HEK293 (cell line): ENCODE data around the gene BEND6.
A peak's percentile ranks its signal among the peaks of the same experiment; 100 is the strongest.

Source experiments
- CTCF ChIA-PET: fragments of 350-600 bp; formaldehyde crosslinking; extraction: SDS; loops from one replicate; lab custom pipeline; 2021; ENCODE audit warnings: antibody characterized with exemption; lab: Yijun Ruan, JAX
- POLR2A ChIA-PET: fragments of 300-600 bp; formaldehyde crosslinking; extraction: SDS; loops from one replicate; lab custom pipeline; 2020; ENCODE audit warnings: antibody characterized with exemption, inconsistent platforms; lab: Yijun Ruan, JAX
- H3K27ac ChIP-seq: fragments of 200-500 bp; sonication (Bioruptor generic); 2 replicates; pipeline ENCODE4 v1.5.1; 2014; ENCODE audit warnings: low read depth, low read length, control low read depth, inconsistent platforms; ENCODE audit errors: extremely low read depth
- H3K36me3 ChIP-seq, 2 experiments: fragments of 200-500 bp in 1 of 2; sonication (Bioruptor generic) in 1 of 2; 1 replicate in 1 of 2; 2 replicates in 1 of 2; pipeline ENCODE4 v1.5.1; 2014 to 2017; ENCODE audit warnings: inconsistent platforms in 2 of 2, low read length in 2 of 2; ENCODE audit not compliant: control insufficient read depth in 2 of 2, insufficient read depth in 1 of 2
- H3K4me1 ChIP-seq: fragments of 200-500 bp; sonication (Bioruptor generic); 2 replicates; pipeline ENCODE4 v1.5.1; 2014; ENCODE audit warnings: mild to moderate bottlenecking, low read length, inconsistent platforms; ENCODE audit not compliant: control insufficient read depth, insufficient read depth
- H3K4me3 ChIP-seq: 2 replicates; pipeline ENCODE4 v1.5.1; 2011; ENCODE audit warnings: low read depth, mild to moderate bottlenecking, control low read depth, low read length, moderate library complexity
- H3K9me3 ChIP-seq: fragments of 200-500 bp; sonication (Bioruptor generic); 2 replicates; pipeline ENCODE4 v1.5.1; 2014; ENCODE audit warnings: low read depth, low read length, inconsistent platforms; ENCODE audit not compliant: control insufficient read depth, insufficient read depth
- FEZF1 ChIP-seq: fragments of 450-650 bp; formaldehyde crosslinking; IDR thresholded peaks from 2 replicates; pipeline ENCODE4 v1.5.1; 2016; ENCODE audit warnings: missing biosample characterization, missing genetic modification characterization
- GFI1B ChIP-seq: fragments of 450-650 bp; formaldehyde crosslinking; IDR thresholded peaks from 2 replicates; pipeline ENCODE4 v1.5.1; 2016; ENCODE audit warnings: missing biosample characterization, missing genetic modification characterization
- PRDM1 ChIP-seq: fragments of 450-650 bp; formaldehyde crosslinking; IDR thresholded peaks from 2 replicates; pipeline ENCODE4; 2016; ENCODE audit warnings: missing biosample characterization, missing genetic modification characterization
- PRDM6 ChIP-seq: fragments of 450-650 bp; formaldehyde crosslinking; IDR thresholded peaks from 2 replicates; pipeline ENCODE4 v1.5.1; 2017; ENCODE audit warnings: missing biosample characterization, missing genetic modification characterization
- SP7 ChIP-seq: fragments of 450-650 bp; formaldehyde crosslinking; IDR thresholded peaks from 2 replicates; pipeline ENCODE4 v1.5.1; 2016; ENCODE audit warnings: missing biosample characterization, missing genetic modification characterization
- TSHZ1 ChIP-seq: fragments of 450-650 bp; formaldehyde crosslinking; IDR thresholded peaks from 2 replicates; pipeline ENCODE4 v1.5.1; 2016; ENCODE audit warnings: missing biosample characterization, missing genetic modification characterization, borderline replicate concordance
- ZBTB44 ChIP-seq: fragments of 450-650 bp; IDR thresholded peaks from 2 replicates; pipeline ENCODE4 v1.5.1; 2018; ENCODE audit warnings: missing biosample characterization, mild to moderate bottlenecking, missing genetic modification characterization
- ZFP69B ChIP-seq: fragments of 450-650 bp; formaldehyde crosslinking; IDR thresholded peaks from 2 replicates; pipeline ENCODE4 v1.5.1; 2016; ENCODE audit warnings: missing biosample characterization, missing genetic modification characterization
- ZNF10 ChIP-seq: fragments of 450-650 bp; formaldehyde crosslinking; IDR thresholded peaks from 2 replicates; pipeline ENCODE4 v1.5.1; 2017; ENCODE audit warnings: missing biosample characterization, missing genetic modification characterization
- ZNF157 ChIP-seq: fragments of 450-650 bp; formaldehyde crosslinking; IDR thresholded peaks from 2 replicates; pipeline ENCODE4 v1.5.1; 2016; ENCODE audit warnings: missing biosample characterization, missing genetic modification characterization
- ZNF19 ChIP-seq: fragments of 450-650 bp; formaldehyde crosslinking; IDR thresholded peaks from 2 replicates; pipeline ENCODE4; 2016; ENCODE audit warnings: missing biosample characterization, missing genetic modification characterization, low read depth
- ZNF214 ChIP-seq: fragments of 450-650 bp; formaldehyde crosslinking; IDR thresholded peaks from 2 replicates; pipeline ENCODE4 v1.5.1; 2017; ENCODE audit warnings: missing biosample characterization, mild to moderate bottlenecking, missing genetic modification characterization, borderline replicate concordance
- ZNF350 ChIP-seq: fragments of 450-650 bp; formaldehyde crosslinking; IDR thresholded peaks from 2 replicates; pipeline ENCODE4 v1.5.0; 2017; ENCODE audit warnings: missing biosample characterization, mild to moderate bottlenecking, missing genetic modification characterization
- ZNF366 ChIP-seq: fragments of 450-650 bp; formaldehyde crosslinking; conservative IDR thresholded peaks from 2 replicates; pipeline ENCODE4 v1.5.1; 2016; ENCODE audit warnings: missing biosample characterization, missing genetic modification characterization
- ZNF510 ChIP-seq: fragments of 450-650 bp; formaldehyde crosslinking; IDR thresholded peaks from 2 replicates; pipeline ENCODE4 v1.5.1; 2018; ENCODE audit warnings: mild to moderate bottlenecking, missing genetic modification characterization, missing biosample characterization; ENCODE audit not compliant: insufficient replicate concordance
- ZNF521 ChIP-seq: fragments of 450-650 bp; formaldehyde crosslinking; IDR thresholded peaks from 2 replicates; pipeline ENCODE4 v1.5.1; 2017; ENCODE audit warnings: missing biosample characterization, mild to moderate bottlenecking, missing genetic modification characterization
- ZNF548 ChIP-seq: fragments of 450-650 bp; formaldehyde crosslinking; IDR thresholded peaks from 2 replicates; pipeline ENCODE4 v1.5.1; 2016; ENCODE audit warnings: missing biosample characterization, missing genetic modification characterization
- ZNF560 ChIP-seq: fragments of 450-650 bp; formaldehyde crosslinking; IDR thresholded peaks from 2 replicates; pipeline ENCODE4 v1.5.1; 2017; ENCODE audit warnings: missing biosample characterization, missing genetic modification characterization, borderline replicate concordance
- ZNF600 ChIP-seq: fragments of 450-650 bp; formaldehyde crosslinking; IDR thresholded peaks from 2 replicates; pipeline ENCODE4 v1.5.1; 2016; ENCODE audit warnings: missing biosample characterization, missing genetic modification characterization
- ZNF664 ChIP-seq: fragments of 450-650 bp; formaldehyde crosslinking; IDR thresholded peaks from 2 replicates; pipeline ENCODE4 v1.5.1; 2016; ENCODE audit warnings: missing biosample characterization, missing genetic modification characterization
- ZNF843 ChIP-seq: fragments of 450-650 bp; formaldehyde crosslinking; IDR thresholded peaks from 2 replicates; pipeline ENCODE4 v1.5.1; 2016; ENCODE audit warnings: missing biosample characterization, missing genetic modification characterization
- ZSCAN5A ChIP-seq: fragments of 450-650 bp; formaldehyde crosslinking; IDR thresholded peaks from 2 replicates; pipeline ENCODE4 v1.5.1; 2016; ENCODE audit warnings: missing biosample characterization, missing genetic modification characterization
- ZXDB ChIP-seq: fragments of 450-650 bp; formaldehyde crosslinking; IDR thresholded peaks from 2 replicates; pipeline ENCODE4 v1.5.1; 2016; ENCODE audit warnings: missing biosample characterization, missing genetic modification characterization

Gene BEND6

GRCh38 chr6:56911847-56912246 lies 43.1 kb upstream of the BEND6 start (continued):
- TF ChIP-seq ZNF350 (tag by site-specific recombination), result no peak
- TF ChIP-seq ZNF510 (tag by site-specific recombination), result peak; percentile 90
- TF ChIP-seq PRDM1, result no peak

GRCh38 chr6:56913285-56914074 lies 41.4 kb upstream of the BEND6 start:
- Histone ChIP-seq H3K9me3 (no peaks in the 10 kb centered on the region), H3K4me1 (peaks cover 7% of the 10 kb centered on the region; the same call in 1 of the 2 replicates), H3K4me3 (no peak overlapping the region), H3K36me3 (no peaks in the 10 kb centered on the region), H3K27ac (no peak overlapping the region)
- ChIA-PET POLR2A (interaction anchor here (1.5 kb wide), 1 partner anchor 176 kb away, joined by 3 read pairs; the partner anchor contains the start of gene ZNF451), CTCF (interaction anchor here (0.6 to 2.8 kb wide), 11 partner anchors 9 to 403 kb away, joined by 3 to 25 read pairs (median 4); partner anchors contain the start of gene BEND6)
- TF ChIP-seq ZNF366 (tag by site-specific recombination) (no peak), ZNF548 (tag by site-specific recombination) (no peak), ZNF600 (tag by site-specific recombination) (no peak), ZSCAN5A (tag by site-specific recombination) (no peak), PRDM1 (no peak), ZNF560 (tag by site-specific recombination) (no peak), ZXDB (tag by site-specific recombination) (no peak), ZNF843 (tag by site-specific recombination) (no peak), GFI1B (tag by site-specific recombination) (no peak), ZNF214 (tag by site-specific recombination) (no peak), ZNF10 (tag by site-specific recombination) (no peak), ZNF19 (tag by site-specific recombination) (no peak)

- H3K27ac ChIP-seq, result no peak overlapping the region
- H3K9me3 ChIP-seq, result no peaks in the 10 kb centered on the region
- H3K4me3 ChIP-seq, result no peak overlapping the region
- H3K36me3 ChIP-seq, result no peaks in the 10 kb centered on the region
- CTCF ChIA-PET, result interaction anchor here (0.9 to 1.3 kb wide), 6 partner anchors 7 to 106 kb away, joined by 3 to 13 read pairs (median 4); no protein-coding TSS in a partner anchor
- POLR2A ChIA-PET, result interaction anchor here (1.2 kb wide), 1 partner anchor 10 kb away, joined by 3 read pairs; no protein-coding TSS in a partner anchor
- peaks cover 7% of the 10 kb centered on the region; the same call in 1 of the 2 replicates for H3K4me1 ChIP-seq
- no peak for TF ChIP-seq ZNF157 (tag by site-specific recombination)
- peak; percentile 77 for TF ChIP-seq SP7 (tag by site-specific recombination)
- TF ChIP-seq FEZF1 (tag by site-specific recombination), result peak; percentile 45; the same call in 1 of the 2 replicates
- peak; percentile 92 for TF ChIP-seq ZNF664 (tag by site-specific recombination)
- no peak for TF ChIP-seq ZBTB44 (tag by site-specific recombination)
- no peak for TF ChIP-seq ZNF521
- TF ChIP-seq PRDM6 (tag by site-specific recombination), result 0 out of 2 replicates have a peak, but pooled peaks have one; percentile 9
- TF ChIP-seq ZFP69B, result peak; percentile 70; the same call in 1 of the 2 replicates
- TF ChIP-seq TSHZ1 (tag by site-specific recombination), result no peak
Observed at GRCh38 chr6:56914798-56915658, 39.9 kb upstream of the BEND6 start.
